ENCODE measurements around the gene SACS.

The SACS gene

GRCh38 chr13:23386533-23386932 is 47.0 kb downstream of the SACS start:
- no peak overlapping the region for H3K27ac ChIP-seq
- TF ChIP-seq, protein P1, sequence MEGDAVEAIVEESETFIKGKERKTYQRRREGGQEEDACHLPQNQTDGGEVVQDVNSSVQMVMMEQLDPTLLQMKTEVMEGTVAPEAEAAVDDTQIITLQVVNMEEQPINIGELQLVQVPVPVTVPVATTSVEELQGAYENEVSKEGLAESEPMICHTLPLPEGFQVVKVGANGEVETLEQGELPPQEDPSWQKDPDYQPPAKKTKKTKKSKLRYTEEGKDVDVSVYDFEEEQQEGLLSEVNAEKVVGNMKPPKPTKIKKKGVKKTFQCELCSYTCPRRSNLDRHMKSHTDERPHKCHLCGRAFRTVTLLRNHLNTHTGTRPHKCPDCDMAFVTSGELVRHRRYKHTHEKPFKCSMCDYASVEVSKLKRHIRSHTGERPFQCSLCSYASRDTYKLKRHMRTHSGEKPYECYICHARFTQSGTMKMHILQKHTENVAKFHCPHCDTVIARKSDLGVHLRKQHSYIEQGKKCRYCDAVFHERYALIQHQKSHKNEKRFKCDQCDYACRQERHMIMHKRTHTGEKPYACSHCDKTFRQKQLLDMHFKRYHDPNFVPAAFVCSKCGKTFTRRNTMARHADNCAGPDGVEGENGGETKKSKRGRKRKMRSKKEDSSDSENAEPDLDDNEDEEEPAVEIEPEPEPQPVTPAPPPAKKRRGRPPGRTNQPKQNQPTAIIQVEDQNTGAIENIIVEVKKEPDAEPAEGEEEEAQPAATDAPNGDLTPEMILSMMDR (IDR thresholded peaks at IDR 0.05), result no peak
- H3K4me1 ChIP-seq (ENCODE audit: control insufficient read depth in 1 of 2, insufficient read depth in 1 of 2, low read depth in 1 of 2, low read length in 1 of 2), result no peaks in the 10 kb centered on the region
- no peak overlapping the region for H3K4me3 ChIP-seq (ENCODE audit: low read depth in 1 of 2, low read length in 1 of 2)
- no peaks in the 10 kb centered on the region for H3K9me3 ChIP-seq
- H3K27me3 ChIP-seq, result no peaks in the 10 kb centered on the region
- H3K36me3 ChIP-seq, result no peaks in the 10 kb centered on the region

DNA sequence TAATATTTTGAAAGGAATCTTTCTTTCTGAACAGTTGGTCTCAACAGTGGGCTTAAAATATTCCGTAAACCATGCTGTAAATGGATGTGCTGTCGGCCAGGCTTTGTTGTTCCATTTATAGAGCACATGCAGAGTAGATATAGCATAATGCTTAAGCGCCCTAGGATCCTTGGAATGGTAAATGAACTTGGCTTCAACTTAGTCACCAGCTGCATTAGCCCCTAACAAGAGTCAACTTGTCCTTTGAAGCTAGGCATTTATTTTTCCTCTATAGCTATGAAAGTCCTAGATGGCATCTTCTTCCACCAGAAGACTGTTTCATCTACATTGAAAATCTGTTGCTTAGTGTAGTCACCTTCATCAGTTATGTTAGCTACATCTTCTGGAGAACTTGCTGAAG is 47.6 kb downstream of the SACS start:
- TF ChIP-seq, protein P1 (IDR thresholded peaks at IDR 0.05), result no peak
- no peaks in the 10 kb centered on the region for H3K4me1 ChIP-seq (ENCODE audit: control insufficient read depth in 1 of 2, insufficient read depth in 1 of 2, low read depth in 1 of 2, low read length in 1 of 2)

GRCh38 chr13:23384111-23384510 is 49.4 kb downstream of the SACS start:
- H3K9me3 ChIP-seq, result no peaks in the 10 kb centered on the region
- H3K27me3 ChIP-seq, result no peaks in the 10 kb centered on the region
- TF ChIP-seq, protein P1 (IDR thresholded peaks at IDR 0.05), result no peak
- H3K27ac ChIP-seq, result no peak overlapping the region
- H3K36me3 ChIP-seq, result no peaks in the 10 kb centered on the region
- no peak overlapping the region for H3K4me3 ChIP-seq (ENCODE audit: low read depth in 1 of 2, low read length in 1 of 2)
- peaks cover 11 to 13% of the 10 kb centered on the region in 2 experiments for H3K4me1 ChIP-seq (ENCODE audit: control insufficient read depth in 1 of 2, insufficient read depth in 1 of 2, low read depth in 1 of 2, low read length in 1 of 2)

More for the DNA sequence above, 47.6 kb downstream of the SACS start:
- no peak overlapping the region for H3K4me3 ChIP-seq (ENCODE audit: low read depth in 1 of 2, low read length in 1 of 2)
- H3K36me3 ChIP-seq, result no peaks in the 10 kb centered on the region
- no peaks in the 10 kb centered on the region for H3K27me3 ChIP-seq
- no peaks in the 10 kb centered on the region for H3K9me3 ChIP-seq
- H3K27ac ChIP-seq, result no peak overlapping the region

DNA sequence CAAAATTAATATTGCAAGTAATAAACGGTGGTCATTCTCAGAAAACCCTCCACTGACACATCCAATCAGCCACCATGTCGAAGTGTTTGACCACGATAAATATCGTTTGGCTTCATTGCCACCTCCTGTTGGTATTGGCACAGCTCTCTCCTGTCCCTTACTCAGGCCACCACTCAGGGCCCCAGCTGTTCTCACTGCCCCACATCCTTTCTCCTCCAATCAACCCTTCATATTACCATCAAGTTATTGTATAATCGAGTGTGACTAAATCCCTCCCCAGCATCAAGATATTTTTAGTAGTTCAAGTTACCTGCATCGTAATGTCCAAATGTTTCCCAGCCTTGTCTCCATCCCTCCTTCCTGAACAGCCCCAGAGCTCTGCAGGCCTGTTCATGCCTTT is 50.4 kb downstream of the SACS start:
- Histone ChIP-seq H3K4me3 (ENCODE audit: low read depth in 1 of 2, low read length in 1 of 2) (no peak overlapping the region), H3K27ac (no peak overlapping the region), H3K4me1 (ENCODE audit: control insufficient read depth in 1 of 2, insufficient read depth in 1 of 2, low read depth in 1 of 2, low read length in 1 of 2) (peaks cover 11 to 13% of the 10 kb centered on the region in 2 experiments), H3K9me3 (no peaks in the 10 kb centered on the region), H3K27me3 (no peaks in the 10 kb centered on the region), H3K36me3 (no peaks in the 10 kb centered on the region)
- TF ChIP-seq, protein P1 (IDR thresholded peaks at IDR 0.05), result no peak

GRCh38 chr13:23381866-23382265 is 51.6 kb downstream of the SACS start:
- Histone ChIP-seq H3K4me1 (ENCODE audit: control insufficient read depth in 1 of 2, insufficient read depth in 1 of 2, low read depth in 1 of 2, low read length in 1 of 2) (peaks cover 11 to 13% of the 10 kb centered on the region in 2 experiments), H3K36me3 (no peaks in the 10 kb centered on the region), H3K4me3 (ENCODE audit: low read depth in 1 of 2, low read length in 1 of 2) (no peak overlapping the region), H3K9me3 (no peaks in the 10 kb centered on the region), H3K27me3 (no peaks in the 10 kb centered on the region), H3K27ac (no peak overlapping the region)
- TF ChIP-seq, protein P1 (IDR thresholded peaks at IDR 0.05), result no peak

GRCh38 chr13:23380534-23380933 is 53.0 kb downstream of the SACS start:
- peaks cover 16 to 17% of the 10 kb centered on the region in 2 experiments for H3K4me1 ChIP-seq (ENCODE audit: control insufficient read depth in 1 of 2, insufficient read depth in 1 of 2, low read depth in 1 of 2, low read length in 1 of 2)
- no peaks in the 10 kb centered on the region for H3K36me3 ChIP-seq
- TF ChIP-seq, protein P1 (IDR thresholded peaks at IDR 0.05), result no peak
- no peak overlapping the region for H3K4me3 ChIP-seq (ENCODE audit: low read depth in 1 of 2, low read length in 1 of 2)
- H3K9me3 ChIP-seq, result no peaks in the 10 kb centered on the region
- no peak overlapping the region for H3K27ac ChIP-seq
- no peaks in the 10 kb centered on the region for H3K27me3 ChIP-seq

All from neutrophil (primary cell).